Osteocyte (in vitro differentiated cells): ENCODE results near the gene COTL1. TPM values are rescaled to one million over a fixed set of nuclear protein-coding genes. Genes with fewer than 3 reads are reported as not detected.
A peak's percentile ranks its signal among the peaks of the same experiment; 100 is the strongest.
"Not testable (repeated sequence)": the region's sequence is repeated elsewhere in the genome, so short reads cannot be mapped to it uniquely, and the experiment has no call there.

Experiments
- DNase-seq: peaks from one replicate; pipeline ENCODE4 v3.0.0; 2021; ENCODE audit warnings: mixed read lengths; ENCODE audit not compliant: unreplicated experiment; ENCODE audit errors: extremely low spot score
- H3K27ac Mint-ChIP-seq: one replicate; pipeline ENCODE4 v1.8.0; 2021; ENCODE audit warnings: mild to moderate bottlenecking, mixed read lengths; ENCODE audit not compliant: unreplicated experiment
- H3K27me3 Mint-ChIP-seq: one replicate; pipeline ENCODE4 v1.8.0; 2021; ENCODE audit warnings: mixed read lengths; ENCODE audit not compliant: unreplicated experiment
- H3K36me3 Mint-ChIP-seq: one replicate; pipeline ENCODE4 v1.8.0; 2021; ENCODE audit warnings: mixed read lengths; ENCODE audit not compliant: unreplicated experiment
- H3K4me1 Mint-ChIP-seq: one replicate; pipeline ENCODE4 v1.8.0; 2021; ENCODE audit warnings: mixed read lengths; ENCODE audit not compliant: unreplicated experiment
- H3K4me3 Mint-ChIP-seq: one replicate; pipeline ENCODE4 v1.8.0; 2021; ENCODE audit warnings: mild to moderate bottlenecking, moderate library complexity, mixed read lengths; ENCODE audit not compliant: unreplicated experiment
- H3K9me3 Mint-ChIP-seq: one replicate; pipeline ENCODE4 v1.8.0; 2021; ENCODE audit warnings: mixed read lengths; ENCODE audit not compliant: unreplicated experiment
- total RNA-seq: library from RNA; stranded (reverse); gene quantifications from 2 replicates; pipeline ENCODE4 v1.2.1, GENCODE V29; 2021
- TF ChIP-seq, protein P1 (sequence below): fragments of 200-600 bp; sonication (generic); IDR thresholded peaks from 2 replicates; pipeline ENCODE4 v1.5.0; 2021; ENCODE audit warnings: antibody characterized with exemption, mild to moderate bottlenecking, moderate library complexity

The COTL1 gene
- total RNA-seq, 1 donor from 2014 or later, result 103 TPM

DNA sequence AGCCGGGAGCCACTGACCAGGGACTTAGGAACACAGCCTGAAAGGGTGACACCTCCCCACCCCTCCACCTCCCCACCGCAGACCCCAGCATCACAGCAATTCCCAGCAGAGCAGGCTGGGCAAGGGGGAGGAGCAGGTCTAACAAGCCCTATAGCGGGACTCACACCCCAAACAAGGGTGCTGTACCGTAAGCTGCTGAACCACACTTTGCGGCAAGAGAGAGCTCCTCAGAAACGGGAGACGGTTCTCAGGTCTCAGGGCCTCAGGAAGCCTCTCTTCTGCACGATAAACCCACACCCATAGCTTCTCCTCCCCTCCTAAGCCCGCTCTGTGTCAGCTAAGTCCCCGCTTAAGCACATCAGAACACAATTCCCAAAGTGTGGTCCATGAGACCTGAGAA is 11.7 kb upstream of the COTL1 start:
- TF ChIP-seq, protein P1, sequence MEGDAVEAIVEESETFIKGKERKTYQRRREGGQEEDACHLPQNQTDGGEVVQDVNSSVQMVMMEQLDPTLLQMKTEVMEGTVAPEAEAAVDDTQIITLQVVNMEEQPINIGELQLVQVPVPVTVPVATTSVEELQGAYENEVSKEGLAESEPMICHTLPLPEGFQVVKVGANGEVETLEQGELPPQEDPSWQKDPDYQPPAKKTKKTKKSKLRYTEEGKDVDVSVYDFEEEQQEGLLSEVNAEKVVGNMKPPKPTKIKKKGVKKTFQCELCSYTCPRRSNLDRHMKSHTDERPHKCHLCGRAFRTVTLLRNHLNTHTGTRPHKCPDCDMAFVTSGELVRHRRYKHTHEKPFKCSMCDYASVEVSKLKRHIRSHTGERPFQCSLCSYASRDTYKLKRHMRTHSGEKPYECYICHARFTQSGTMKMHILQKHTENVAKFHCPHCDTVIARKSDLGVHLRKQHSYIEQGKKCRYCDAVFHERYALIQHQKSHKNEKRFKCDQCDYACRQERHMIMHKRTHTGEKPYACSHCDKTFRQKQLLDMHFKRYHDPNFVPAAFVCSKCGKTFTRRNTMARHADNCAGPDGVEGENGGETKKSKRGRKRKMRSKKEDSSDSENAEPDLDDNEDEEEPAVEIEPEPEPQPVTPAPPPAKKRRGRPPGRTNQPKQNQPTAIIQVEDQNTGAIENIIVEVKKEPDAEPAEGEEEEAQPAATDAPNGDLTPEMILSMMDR, result no peak
- Mint-ChIP-seq H3K4me3 (no peak overlapping the region), H3K27ac (no peak overlapping the region)

DNA sequence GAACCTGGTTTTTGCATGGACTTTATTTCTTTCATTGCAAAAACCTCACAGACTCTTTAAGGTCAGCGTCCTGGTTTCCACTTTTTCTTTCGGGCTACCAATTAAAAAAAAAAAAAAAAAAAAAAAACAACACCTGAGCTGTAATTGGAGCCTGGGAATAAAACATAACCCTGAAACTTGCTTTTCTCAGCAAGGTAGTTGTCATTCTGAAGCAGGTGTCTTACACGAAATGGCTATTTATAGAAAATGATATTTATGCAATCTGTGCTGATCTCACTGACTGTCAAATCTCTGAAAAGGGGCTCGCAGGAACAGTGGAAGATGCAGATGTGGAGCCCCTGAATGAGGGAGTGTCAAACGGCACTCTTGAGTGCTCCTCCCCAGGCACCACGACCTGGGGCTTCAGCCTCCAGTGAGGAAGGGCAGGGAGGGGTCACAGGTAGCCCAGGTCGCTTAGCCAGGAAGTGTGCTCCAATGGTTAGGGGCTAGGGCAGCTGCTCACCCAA is 10.4 kb upstream of the COTL1 start:
- no peaks in the 10 kb centered on the region for H3K9me3 Mint-ChIP-seq

More for the DNA sequence above, 11.7 kb upstream of the COTL1 start:
- Mint-ChIP-seq H3K4me1 (peaks cover 11% of the 10 kb centered on the region), H3K27me3 (no peaks in the 10 kb centered on the region), H3K36me3 (no peaks in the 10 kb centered on the region), H3K9me3 (no peaks in the 10 kb centered on the region)
- DNase-seq, result no peak

DNA sequence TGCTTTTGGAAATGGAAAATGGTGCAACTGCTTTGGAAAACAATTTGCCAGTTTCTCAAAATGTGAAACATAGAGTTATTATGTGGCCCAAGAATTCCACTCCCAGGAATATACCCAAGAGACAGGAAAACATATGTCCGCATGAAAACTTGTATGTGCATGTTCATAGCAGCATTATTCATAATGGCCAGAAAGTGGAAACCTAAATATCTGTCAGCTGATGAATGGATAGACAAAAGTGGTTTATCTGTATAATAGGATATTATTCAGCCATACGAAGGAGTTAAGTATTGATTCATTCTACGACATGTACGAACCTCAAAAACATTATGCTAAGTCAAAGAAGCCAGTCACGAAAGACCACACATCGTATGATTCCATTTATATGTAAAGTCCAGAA is 7.7 kb upstream of the COTL1 start:
- H3K27ac Mint-ChIP-seq, result no peak overlapping the region
- H3K36me3 Mint-ChIP-seq, result no peaks in the 10 kb centered on the region
- H3K9me3 Mint-ChIP-seq, result no peaks in the 10 kb centered on the region
- H3K4me3 Mint-ChIP-seq, result no peak overlapping the region
- H3K4me1 Mint-ChIP-seq, result peaks cover 10% of the 10 kb centered on the region
- no peaks in the 10 kb centered on the region for H3K27me3 Mint-ChIP-seq
- TF ChIP-seq, protein P1, result no peak
- no peak for DNase-seq

More for the DNA sequence above, 10.4 kb upstream of the COTL1 start:
- Mint-ChIP-seq H3K27me3 (no peaks in the 10 kb centered on the region), H3K4me1 (peaks cover under 1% of the 10 kb centered on the region), H3K36me3 (no peaks in the 10 kb centered on the region), H3K27ac (no peak overlapping the region), H3K4me3 (no peak overlapping the region)
- TF ChIP-seq, protein P1, result no peak
- no peak for DNase-seq

DNA sequence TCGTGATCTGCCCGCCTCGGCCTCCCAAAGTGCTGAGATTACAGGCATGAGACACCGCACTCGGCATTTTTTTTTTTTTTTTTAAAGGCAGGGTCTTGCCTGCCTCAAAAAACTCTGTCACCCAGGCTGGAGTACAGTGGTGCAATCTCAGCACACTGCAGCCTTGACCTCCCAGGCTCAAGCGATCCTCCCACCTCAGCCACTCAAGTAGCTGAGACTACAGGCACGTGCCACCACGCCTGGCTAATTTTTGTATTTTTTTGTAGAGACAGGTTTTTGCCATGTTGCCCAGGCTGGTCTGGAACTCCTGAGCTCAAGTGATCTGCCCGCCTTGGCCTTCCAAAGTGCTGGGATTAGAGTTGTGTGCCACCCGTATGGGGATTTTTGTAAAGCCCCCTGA is 3.0 kb upstream of the COTL1 start:
- H3K36me3 Mint-ChIP-seq, H3K9me3 Mint-ChIP-seq, H3K4me3 Mint-ChIP-seq, H3K27ac Mint-ChIP-seq, DNase-seq, H3K27me3 Mint-ChIP-seq: not testable (repeated sequence)
- H3K4me1 Mint-ChIP-seq, result peaks cover 29% of the 10 kb centered on the region

DNA sequence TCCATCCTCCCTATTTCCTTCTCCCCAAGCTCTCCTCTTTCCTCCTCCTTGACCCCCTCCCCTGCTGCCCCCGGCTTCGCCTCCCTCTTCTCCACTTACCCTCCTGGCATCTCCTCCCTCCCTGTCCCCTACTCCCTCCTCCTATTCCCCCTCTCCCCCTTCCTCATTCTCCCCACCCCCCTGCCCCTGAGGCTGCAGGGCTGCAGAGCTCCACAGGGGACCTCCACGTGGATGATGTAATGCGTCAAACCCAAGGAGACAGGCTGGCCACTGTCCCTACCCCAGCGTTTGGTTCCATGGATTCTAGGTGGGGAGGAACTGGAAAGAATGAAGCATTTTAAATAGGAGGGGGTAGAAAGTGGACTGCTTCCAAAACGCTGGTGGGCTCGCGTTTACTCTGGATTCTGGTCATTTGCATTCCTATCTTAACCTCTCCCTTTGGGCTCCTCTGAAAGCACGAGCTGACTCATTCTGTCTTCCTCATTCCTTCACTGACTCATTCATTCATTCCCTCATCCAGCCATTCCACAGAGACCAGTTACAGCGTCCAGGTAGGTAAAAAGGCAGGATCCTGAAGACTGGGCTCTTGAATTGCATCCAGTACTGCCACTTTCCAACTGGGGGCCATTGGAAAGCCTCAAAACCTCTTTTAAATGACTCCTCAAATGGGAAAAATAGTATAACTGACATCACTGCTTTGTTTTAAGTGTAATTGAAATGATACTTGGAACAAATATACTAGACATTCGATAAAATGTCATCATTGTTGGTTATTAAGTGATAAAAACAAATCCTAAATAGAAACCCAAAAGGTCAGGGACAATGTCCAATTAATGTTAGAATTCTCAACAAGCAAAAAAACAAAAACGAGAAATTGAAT is 943 bp upstream of the COTL1 start:
- Mint-ChIP-seq H3K9me3 (no peaks in the 10 kb centered on the region), H3K4me3 (no peak overlapping the region), H3K36me3 (no peaks in the 10 kb centered on the region), H3K4me1 (peaks cover 49% of the 10 kb centered on the region), H3K27ac (peak overlapping the region; percentile 73), H3K27me3 (no peaks in the 10 kb centered on the region)
- peak; percentile 91 for DNase-seq
- TF ChIP-seq, protein P1, result no peak
